Measurements from ENCODE around the gene CFAP73. TPM values are rescaled to one million over a fixed set of nuclear protein-coding genes. Genes with fewer than 3 reads are reported as not detected.

Gene CFAP73
- total and polyA plus RNA-seq, 2 of the 8 experiments (the other 6 are each of a cell fraction or from before 2014, with no cell fraction given) = 0.45 to 0.56 TPM

GRCh38 chr12:113157218-113157859, 7.8 kb downstream of the CFAP73 start:
- FAIRE-seq (no peak), DNase-seq (ENCODE audit: low read depth in 1 of 2, low spot score in 2 of 2) (no peak)
- Histone ChIP-seq H3K18ac (ENCODE audit: extremely low read depth, low read length) (no peak overlapping the region), H3K79me2 (ENCODE audit: control insufficient read depth in 1 of 2, insufficient read depth in 2 of 2, low read length in 2 of 2) (no peaks in the 10 kb centered on the region), H2BK12ac (ENCODE audit: low read depth, low read length) (no peak overlapping the region), H3K27ac (ENCODE audit: low read depth, low read length) (no peak overlapping the region), H3K23me2 (ENCODE audit: low read depth, low read length) (peaks cover 12% of the 10 kb centered on the region; the same call in 1 of the 2 replicates), H4K91ac (replicated peaks; ENCODE audit: insufficient read length, low read length) (no peak overlapping the region), H3K14ac (ENCODE audit: insufficient read length) (no peak overlapping the region), H2AFZ (ENCODE audit: low read length) (no peak overlapping the region), H3K36me3 (ENCODE audit: control insufficient read depth in 2 of 4, insufficient read depth in 4 of 4, low read length in 3 of 4) (peaks cover 14 to 35% (median 24%) of the 10 kb centered on the region in 4 experiments; a peak in 7 of 8 replicates), H3K27me3 (replicated peaks in 1 of 4; ENCODE audit: control insufficient read depth in 3 of 4, extremely low read depth in 1 of 4, insufficient read depth in 3 of 4, low read length in 3 of 4) (peaks cover 1 to 23% (median 17%) of the 10 kb centered on the region in 4 experiments), H3K9ac (replicated peaks in 1 of 4; ENCODE audit: extremely low read depth in 1 of 4, low read depth in 3 of 4, low read length in 3 of 4) (no peak overlapping the region), H3K79me1 (ENCODE audit: low read depth, low read length) (no peaks in the 10 kb centered on the region; the same call in none of the 2 replicates), H2BK5ac (ENCODE audit: low read depth, low read length) (no peak overlapping the region), H3K4me3 (ENCODE audit: extremely low read depth in 1 of 4, insufficient read depth in 2 of 4, low read depth in 3 of 4, low read length in 4 of 4) (no peak overlapping the region), H2BK15ac (ENCODE audit: low read length) (no peak overlapping the region), H3K4me1 (replicated peaks in 1 of 4; ENCODE audit: control insufficient read depth in 3 of 4, insufficient read depth in 4 of 4, low read length in 3 of 4) (peaks cover 5 to 13% (median 11%) of the 10 kb centered on the region in 4 experiments), H3K9me3 (ENCODE audit: insufficient read depth in 2 of 2, low read depth in 1 of 2, low read length in 1 of 2) (no peaks in the 10 kb centered on the region), H3K4me2 (ENCODE audit: insufficient read depth in 1 of 2, low read depth in 2 of 2, low read length in 2 of 2) (no peak overlapping the region), H3K23ac (ENCODE audit: insufficient read length) (no peak overlapping the region), H2BK20ac (ENCODE audit: low read length) (no peak overlapping the region), H2BK120ac (replicated peaks; ENCODE audit: low read depth, low read length) (no peak overlapping the region), H2AK5ac (ENCODE audit: low read depth, low read length) (no peak overlapping the region), H3K56ac (replicated peaks; ENCODE audit: insufficient read length, low read depth, low read length) (no peak overlapping the region), H4K8ac (ENCODE audit: extremely low read depth, insufficient read depth, low read length) (no peak overlapping the region), H4K5ac (ENCODE audit: insufficient read length, low read depth, low read length) (no peak overlapping the region), H4K20me1 (replicated peaks in 1 of 2; ENCODE audit: control insufficient read depth in 1 of 2, insufficient read depth in 2 of 2, low read length in 2 of 2) (peaks cover 12 to 13% of the 10 kb centered on the region in 2 experiments), H3K4ac (replicated peaks; ENCODE audit: insufficient read length, low read depth, low read length) (no peak overlapping the region)
- ChIA-PET CTCF (ENCODE audit: partially characterized antibody) (interaction anchor here (0.9 to 11.2 kb wide), 4 partner anchors 12 to 50 kb away, joined by 3 to 114 read pairs (median 7); partner anchors contain the start of gene RASAL1), POLR2A (ENCODE audit: partially characterized antibody) (interaction anchor here (1.0 to 1.8 kb wide), 2 partner anchors 15 to 23 kb away, joined by 3 to 4 read pairs; no protein-coding TSS in a partner anchor)
- WGBS, 2 experiments (ENCODE audit: extremely low coverage in 1 of 2, insufficient coverage in 1 of 2, insufficient read length in 1 of 2, insufficient replicate concordance in 2 of 2, low coverage in 1 of 2, low lambda C conversion rate in 2 of 2, missing lambda C conversion rate in 1 of 2) = 93% methylated on average over 12 of the region's 12 CpGs; no CpG with 5 or more reads in 1 of the 2 experiments
- TF ChIP-seq ATF2 (IDR thresholded peaks at IDR 0.05; ENCODE audit: low read length) = no peak
- no peak for TF ChIP-seq CTCF (IDR thresholded peaks at IDR 0.05; ENCODE audit: control extremely low read depth in 1 of 3, insufficient read depth in 1 of 3, low read depth in 1 of 3, low read length in 3 of 3)
- TF ChIP-seq SAP30 (IDR thresholded peaks at IDR 0.05; ENCODE audit: insufficient read depth, insufficient replicate concordance, low read length) = no peak

Data from H1 (cell line).